HepG2 (cell line): ENCODE data around the gene LAPTM4A. TPM values are rescaled to one million over a fixed set of nuclear protein-coding genes. Genes with fewer than 3 reads are reported as not detected.
A peak's percentile ranks its signal among the peaks of the same experiment; 100 is the strongest.

Experiments
- ATAC-seq: fragments of 200-7000 bp; cut with Tn5 transposase; 3 replicates; pipeline ENCODE4 v1.9.1; 2020; ENCODE audit warnings: mild to moderate bottlenecking, moderate library complexity
- BruUV-seq: library from RNA; stranded (reverse); fragments of 400-500 nt; replicated peaks from 2 replicates; lab custom pipeline; 2021; lab: Mats Ljungman, UMichigan
- CTCF ChIA-PET: fragments of 300-600 bp; formaldehyde crosslinking; extraction: SDS; loops from one replicate; lab custom pipeline; 2021; ENCODE audit warnings: low total read pairs, inconsistent platforms, low intra/inter-chr PET ratio; lab: Yijun Ruan, JAX
- POLR2A ChIA-PET: fragments of 350-600 bp; sonication (Branson Sonifier 250); formaldehyde crosslinking; loops from one replicate; lab custom pipeline; 2020; ENCODE audit warnings: antibody characterized with exemption, inconsistent platforms; lab: Yijun Ruan, JAX
- DNase-seq: peaks from one replicate; pipeline ENCODE4 v3.0.0-alpha.2; 2015; ENCODE audit warnings: low spot score
- FAIRE-seq: peaks from 3 replicates; lab custom pipeline; 2011; peaks lifted over from hg19 to GRCh38; lab: Jason Lieb, UNC
- H2AFZ ChIP-seq: one replicate; pipeline ENCODE4 v1.6.1; 2011; ENCODE audit warnings: low read length, inconsistent platforms
- H3K27ac ChIP-seq: fragments of 300-600 bp; 3 replicates; pipeline ENCODE4 v1.8.0; 2011; ENCODE audit warnings: mixed run types, mild to moderate bottlenecking, mixed read lengths, low read length, inconsistent platforms; ENCODE audit not compliant: insufficient read depth; ENCODE audit errors: extremely low read length
- H3K27me3 ChIP-seq, 2 experiments: fragments of 200-600 bp in 1 of 2; 2 replicates in 1 of 2; 3 replicates in 1 of 2; pipeline versions ENCODE4 v1.6.0 to v1.8.0; 2011; ENCODE audit warnings: low read length in 2 of 2, mild to moderate bottlenecking in 2 of 2, moderate library complexity in 2 of 2, inconsistent platforms in 1 of 2; ENCODE audit not compliant: insufficient read depth in 2 of 2, control insufficient read depth in 1 of 2
- H3K36me3 ChIP-seq, 2 experiments: fragments of 200-600 bp in 1 of 2; replicated peaks in 1 of 2; 2 replicates in 1 of 2; 3 replicates in 1 of 2; pipeline versions ENCODE4 v1.5.1 to v1.8.0; 2011; ENCODE audit warnings: low read length in 2 of 2, inconsistent platforms in 1 of 2; ENCODE audit not compliant: insufficient read depth in 2 of 2, control insufficient read depth in 1 of 2
- H3K4me1 ChIP-seq: 2 replicates; pipeline ENCODE4 v1.5.1; 2012; ENCODE audit warnings: low read length, inconsistent platforms; ENCODE audit not compliant: insufficient read depth
- H3K4me2 ChIP-seq: 2 replicates; pipeline ENCODE4 v1.6.0; 2011; ENCODE audit warnings: low read depth, low read length, inconsistent platforms
- H3K4me3 ChIP-seq, 3 experiments: fragments of 200-600 bp in 1 of 3; sonication (generic), shearing (Covaris generic) in 1 of 3; replicated peaks in 1 of 3; 2 replicates each; pipeline ENCODE4 v1.5.1; 2011 to 2016; ENCODE audit warnings: low read length in 3 of 3, inconsistent platforms in 2 of 3, low read depth in 2 of 3, mild to moderate bottlenecking in 2 of 3, control low read depth in 1 of 3, mixed read lengths in 1 of 3; ENCODE audit not compliant: insufficient read depth in 1 of 3
- H3K79me2 ChIP-seq: one replicate; pipeline ENCODE4 v1.6.1; 2011; ENCODE audit warnings: low read length, inconsistent platforms; ENCODE audit not compliant: insufficient read depth
- H3K9ac ChIP-seq: 2 replicates; pipeline ENCODE4 v1.6.0; 2011; ENCODE audit warnings: mild to moderate bottlenecking, low read depth, low read length, inconsistent platforms; ENCODE audit not compliant: insufficient read depth
- H3K9me3 ChIP-seq: 2 replicates; pipeline ENCODE4 v1.5.1; 2012; ENCODE audit warnings: mild to moderate bottlenecking, low read length
- H4K20me1 ChIP-seq: 2 replicates; pipeline ENCODE4 v1.6.0; 2011; ENCODE audit warnings: inconsistent platforms, mild to moderate bottlenecking, low read length, moderate library complexity; ENCODE audit not compliant: insufficient read depth
- KLF13 ChIP-seq: sonication (generic); formaldehyde crosslinking; IDR thresholded peaks from 2 replicates; pipeline ENCODE4 v1.4.0; 2020; ENCODE audit warnings: mild to moderate bottlenecking, missing genetic modification reagents
- RFXAP ChIP-seq: sonication (generic); formaldehyde crosslinking; IDR thresholded peaks from 2 replicates; pipeline ENCODE4 v1.4.0; 2020; ENCODE audit warnings: missing genetic modification reagents, borderline replicate concordance
- SOX13 ChIP-seq, 3 experiments: fragments of 450-650 bp in 1 of 3; sonication (generic) in 1 of 3; formaldehyde crosslinking in 1 of 3; IDR thresholded peaks in 2 of 3; conservative IDR thresholded peaks in 1 of 3; 2 replicates each; pipeline versions ENCODE4 v1.5.0 to v1.6.1; 2016 to 2020; ENCODE audit warnings: antibody characterized with exemption in 1 of 3, mild to moderate bottlenecking in 1 of 3, missing compliant biosample characterization in 1 of 3, missing genetic modification reagents in 1 of 3, moderate library complexity in 1 of 3
- TBX3 ChIP-seq: fragments of 450-650 bp; IDR thresholded peaks from 2 replicates; pipeline ENCODE4 v1.6.1; 2017; ENCODE audit warnings: antibody characterized with exemption, mild to moderate bottlenecking, inconsistent platforms, borderline replicate concordance
- YEATS4 ChIP-seq: sonication (generic); formaldehyde crosslinking; IDR thresholded peaks from 2 replicates; pipeline ENCODE4 v1.4.0; 2020; ENCODE audit warnings: missing genetic modification reagents, borderline replicate concordance
- ZNF501 ChIP-seq: sonication (generic); formaldehyde crosslinking; IDR thresholded peaks from 2 replicates; pipeline ENCODE4 v1.5.1; 2020; ENCODE audit warnings: mild to moderate bottlenecking, moderate library complexity, missing genetic modification reagents
- WGBS: methylation state at CpG from one replicate; pipeline ENCODE4 v1.1.6; 2017; ENCODE audit warnings: low lambda C conversion rate; 5-methylcytosine and 5-hydroxymethylcytosine counted together
- in situ Hi-C: cut with HindIII; loops from 2 replicates; pipeline ENCODE4 v1.10.0; 2017; ENCODE audit warnings: low pct_unique_long_range_greater_than_20kb; ENCODE audit not compliant: extremely low pct_ligation_motif_present
- intact Hi-C: fragments of 100-400 bp; cut with micrococcal nuclease; formaldehyde crosslinking; loops from one replicate; pipeline ENCODE4 v1.10.0; 2022; ENCODE audit not compliant: unreplicated experiment
- polyA plus RNA-seq, 8 experiments: library from polyadenylated mRNA; depleted of rRNA in 3 of 8; stranded (reverse) in 7 of 8; unstranded in 1 of 8; fragments of >200 nt; fragmentation: Illumina TruSeq in 4 of 8; extraction: Trizol in 4 of 8; gene quantifications; 2 replicates each; pipeline versions ENCODE4 v1.2.1 to v1.2.3, GENCODE V29; 2011 to 2016; ENCODE audit warnings: low read depth in 4 of 8, missing spikeins in 1 of 8, mixed read lengths in 1 of 8; ENCODE audit not compliant: insufficient read depth in 1 of 8
- total RNA-seq, 5 experiments: library from RNA; depleted of rRNA; stranded (reverse); fragments of >200 nt; fragmentation: Illumina TruSeq; extraction: Trizol; gene quantifications; 2 replicates each; pipeline ENCODE4 v1.2.3, GENCODE V29; 2016; ENCODE audit warnings: low read depth in 1 of 5
- TF ChIP-seq, protein P1 (sequence below): sonication (generic); formaldehyde crosslinking; IDR thresholded peaks from 2 replicates; pipeline ENCODE4 v1.4.0; 2020; ENCODE audit warnings: mild to moderate bottlenecking, missing genetic modification reagents
- TF ChIP-seq, protein P2 (sequence below): sonication (generic); formaldehyde crosslinking; IDR thresholded peaks from 2 replicates; pipeline ENCODE4 v1.8.1; 2023; ENCODE audit warnings: mild to moderate bottlenecking, missing genetic modification reagents
- TF ChIP-seq, protein P3 (sequence below): IDR thresholded peaks from 2 replicates; pipeline ENCODE4 v1.6.1; 2016; ENCODE audit warnings: missing compliant biosample characterization, missing genetic modification reagents, borderline replicate concordance

The LAPTM4A gene
- total and polyA plus RNA-seq, 2 of the 13 experiments (the other 11 are each of a cell fraction or from before 2014, with no cell fraction given) = 116 to 558 TPM

DNA sequence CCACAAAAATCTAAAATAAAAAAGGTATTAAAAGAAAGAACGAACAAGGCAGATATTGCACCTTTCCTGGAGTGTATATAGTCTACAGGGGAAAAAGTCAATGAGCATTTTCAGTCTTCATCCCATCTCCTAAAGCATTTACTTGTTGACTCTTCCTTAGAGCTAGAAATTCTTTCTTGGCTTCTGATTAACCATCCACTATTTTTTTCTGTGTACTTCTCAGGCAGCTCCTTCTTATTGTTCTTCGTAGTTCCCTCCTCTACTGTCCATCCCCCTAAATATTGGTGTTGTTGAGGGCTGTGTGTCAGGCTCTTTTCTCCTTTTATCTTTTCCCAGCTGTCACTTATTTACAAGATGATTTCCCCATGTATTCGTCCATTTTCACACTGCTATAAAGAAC lies 3.5 kb upstream of the LAPTM4A start:
- H2AFZ ChIP-seq = no peak overlapping the region
- POLR2A ChIA-PET = interaction anchor here (1.7 to 1.8 kb wide), 2 partner anchors 8 to 11 kb away, joined by 6 read pairs; no protein-coding TSS in a partner anchor
- intact Hi-C loops = no loop called here

More for the DNA sequence above, 3.5 kb upstream of the LAPTM4A start:
- CTCF ChIA-PET = no interaction called here
- no peak overlapping the region for H3K27ac ChIP-seq
- no peak for ATAC-seq
- H3K4me2 ChIP-seq = no peak overlapping the region
- no peak overlapping the region for H3K9ac ChIP-seq
- in situ Hi-C loops = loop anchor here (5.0 kb wide), 1 partner anchor 37 kb away; no protein-coding TSS in a partner anchor
- TF ChIP-seq ZNF501 (no peak), RFXAP (no peak), KLF13 (no peak), TBX3 (no peak), SOX13 (IDR thresholded peaks at IDR 0.05) (no peak), SOX13 (CRISPR knock-in tag; conservative IDR thresholded peaks at IDR 0.05 in 1 of 2, IDR thresholded peaks at IDR 0.05 in 1 of 2) (0 out of 4 replicates have a peak, but pooled peaks of 1 of the 2 experiments have one; percentile 8), YEATS4 (no peak)
- TF ChIP-seq, protein P1, sequence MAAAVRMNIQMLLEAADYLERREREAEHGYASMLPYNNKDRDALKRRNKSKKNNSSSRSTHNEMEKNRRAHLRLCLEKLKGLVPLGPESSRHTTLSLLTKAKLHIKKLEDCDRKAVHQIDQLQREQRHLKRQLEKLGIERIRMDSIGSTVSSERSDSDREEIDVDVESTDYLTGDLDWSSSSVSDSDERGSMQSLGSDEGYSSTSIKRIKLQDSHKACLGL (CRISPR knock-in tag) = no peak
- TF ChIP-seq, protein P2, sequence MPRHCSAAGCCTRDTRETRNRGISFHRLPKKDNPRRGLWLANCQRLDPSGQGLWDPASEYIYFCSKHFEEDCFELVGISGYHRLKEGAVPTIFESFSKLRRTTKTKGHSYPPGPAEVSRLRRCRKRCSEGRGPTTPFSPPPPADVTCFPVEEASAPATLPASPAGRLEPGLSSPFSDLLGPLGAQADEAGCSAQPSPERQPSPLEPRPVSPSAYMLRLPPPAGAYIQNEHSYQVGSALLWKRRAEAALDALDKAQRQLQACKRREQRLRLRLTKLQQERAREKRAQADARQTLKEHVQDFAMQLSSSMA (CRISPR knock-in tag) = no peak
- TF ChIP-seq, protein P3, sequence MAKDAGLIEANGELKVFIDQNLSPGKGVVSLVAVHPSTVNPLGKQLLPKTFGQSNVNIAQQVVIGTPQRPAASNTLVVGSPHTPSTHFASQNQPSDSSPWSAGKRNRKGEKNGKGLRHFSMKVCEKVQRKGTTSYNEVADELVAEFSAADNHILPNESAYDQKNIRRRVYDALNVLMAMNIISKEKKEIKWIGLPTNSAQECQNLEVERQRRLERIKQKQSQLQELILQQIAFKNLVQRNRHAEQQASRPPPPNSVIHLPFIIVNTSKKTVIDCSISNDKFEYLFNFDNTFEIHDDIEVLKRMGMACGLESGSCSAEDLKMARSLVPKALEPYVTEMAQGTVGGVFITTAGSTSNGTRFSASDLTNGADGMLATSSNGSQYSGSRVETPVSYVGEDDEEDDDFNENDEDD (CRISPR knock-in tag) = no peak
- FAIRE-seq = no peak
- no peak for DNase-seq
- no peak overlapping the region for H3K4me3 ChIP-seq
- no peaks in the 10 kb centered on the region for H3K36me3 ChIP-seq
- H4K20me1 ChIP-seq = peaks cover 8% of the 10 kb centered on the region
- BruUV-seq = no TSS peak
- H3K4me1 ChIP-seq = peaks cover 34% of the 10 kb centered on the region
- 27% methylated on average over 3 of the region's 3 CpGs for WGBS
- peaks cover 0 to 9% of the 10 kb centered on the region in 2 experiments; a peak in 1 of 5 replicates for H3K27me3 ChIP-seq
- H3K79me2 ChIP-seq = peaks cover 15% of the 10 kb centered on the region
- H3K9me3 ChIP-seq = no peaks in the 10 kb centered on the region
